Astrocyte of the spinal cord (primary cell): ENCODE results near the gene RBM6.
"Not testable (repeated sequence)": the region's sequence is repeated elsewhere in the genome, so short reads cannot be mapped to it uniquely, and the experiment has no call there.

Experiments
- DNase-seq: peaks from one replicate; pipeline ENCODE4 v3.0.0; 2011; ENCODE audit warnings: low read depth, low spot score
- H3K4me3 ChIP-seq: 2 replicates; pipeline ENCODE4 v1.5.1; 2011; ENCODE audit warnings: low read depth, mild to moderate bottlenecking, low read length, moderate library complexity
- in situ Hi-C: cut with HindIII; loops from 2 replicates; pipeline ENCODE4 v1.10.0; 2017; ENCODE audit warnings: low sequenced_read_pairs
- TF ChIP-seq, protein P1 (sequence below): IDR thresholded peaks from 2 replicates; pipeline ENCODE4 v1.5.1; 2012; ENCODE audit warnings: low read depth, mild to moderate bottlenecking, low read length, inconsistent platforms

Gene RBM6

GRCh38 chr3:49929291-49930167, 10.4 kb upstream of the RBM6 start, which contains the start of gene MON1A:
TSS of gene MON1A (minus strand) at chr3:49929811. CDS start at chr3:49913346, 16,465 bp downstream.
- TF ChIP-seq, protein P1, sequence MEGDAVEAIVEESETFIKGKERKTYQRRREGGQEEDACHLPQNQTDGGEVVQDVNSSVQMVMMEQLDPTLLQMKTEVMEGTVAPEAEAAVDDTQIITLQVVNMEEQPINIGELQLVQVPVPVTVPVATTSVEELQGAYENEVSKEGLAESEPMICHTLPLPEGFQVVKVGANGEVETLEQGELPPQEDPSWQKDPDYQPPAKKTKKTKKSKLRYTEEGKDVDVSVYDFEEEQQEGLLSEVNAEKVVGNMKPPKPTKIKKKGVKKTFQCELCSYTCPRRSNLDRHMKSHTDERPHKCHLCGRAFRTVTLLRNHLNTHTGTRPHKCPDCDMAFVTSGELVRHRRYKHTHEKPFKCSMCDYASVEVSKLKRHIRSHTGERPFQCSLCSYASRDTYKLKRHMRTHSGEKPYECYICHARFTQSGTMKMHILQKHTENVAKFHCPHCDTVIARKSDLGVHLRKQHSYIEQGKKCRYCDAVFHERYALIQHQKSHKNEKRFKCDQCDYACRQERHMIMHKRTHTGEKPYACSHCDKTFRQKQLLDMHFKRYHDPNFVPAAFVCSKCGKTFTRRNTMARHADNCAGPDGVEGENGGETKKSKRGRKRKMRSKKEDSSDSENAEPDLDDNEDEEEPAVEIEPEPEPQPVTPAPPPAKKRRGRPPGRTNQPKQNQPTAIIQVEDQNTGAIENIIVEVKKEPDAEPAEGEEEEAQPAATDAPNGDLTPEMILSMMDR = peak; percentile 41
- peak; percentile 86 for DNase-seq

DNA sequence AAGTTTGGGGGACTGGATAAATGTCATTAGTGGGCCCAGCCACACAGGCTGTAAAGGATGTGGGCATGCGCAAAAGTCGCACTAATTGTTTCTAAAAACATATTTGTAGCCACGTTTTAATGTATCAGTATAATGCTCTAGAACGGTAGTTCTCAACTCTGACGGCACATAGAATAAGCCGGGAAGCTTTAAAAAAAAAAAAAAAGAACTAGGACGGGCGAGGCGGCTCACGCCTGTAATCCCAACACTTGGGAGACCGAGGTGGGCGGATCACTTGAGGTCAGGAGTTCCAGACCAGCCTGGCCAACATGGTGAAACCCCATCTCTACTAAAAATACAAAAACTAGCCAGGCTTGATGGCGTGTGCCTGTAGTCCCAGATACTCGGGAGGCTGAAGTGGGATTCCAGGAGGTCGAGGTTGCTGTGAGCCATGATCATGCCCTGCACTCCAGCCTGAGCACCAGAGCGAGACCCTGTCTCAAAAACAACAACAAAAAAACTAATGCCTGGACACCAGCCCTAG, 9.7 kb upstream of the RBM6 start:
- no peak for DNase-seq
- peak overlapping the region; percentile 59 for H3K4me3 ChIP-seq
- in situ Hi-C loops = no loop called here
- TF ChIP-seq, protein P1 = no peak

More at GRCh38 chr3:49929291-49930167, 10.4 kb upstream of the RBM6 start, which contains the start of gene MON1A:
- peak within 1 kb of the TSS; percentile 59 for H3K4me3 ChIP-seq
- in situ Hi-C loops = no loop called here

DNA sequence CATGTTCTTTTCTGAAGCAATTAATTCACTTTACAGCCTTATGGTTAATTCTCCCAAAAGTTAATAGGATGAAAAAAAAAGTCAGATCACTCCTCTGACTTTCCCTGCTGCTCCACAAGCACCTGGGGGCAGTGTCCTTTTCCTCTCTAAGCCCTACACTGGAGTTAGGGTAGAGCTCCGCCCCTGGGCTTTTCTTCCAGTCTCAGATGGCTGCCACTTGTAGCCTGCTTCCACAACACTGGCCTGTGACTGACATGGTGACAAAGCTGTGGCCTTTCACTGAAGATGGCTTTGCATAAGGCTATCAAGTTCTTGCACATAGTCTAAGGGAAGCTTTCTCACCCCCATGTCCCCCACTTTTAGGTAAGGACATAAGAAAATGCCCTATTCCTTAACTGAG, 9.0 kb upstream of the RBM6 start:
- in situ Hi-C loops = no loop called here
- H3K4me3 ChIP-seq = no peak overlapping the region

DNA sequence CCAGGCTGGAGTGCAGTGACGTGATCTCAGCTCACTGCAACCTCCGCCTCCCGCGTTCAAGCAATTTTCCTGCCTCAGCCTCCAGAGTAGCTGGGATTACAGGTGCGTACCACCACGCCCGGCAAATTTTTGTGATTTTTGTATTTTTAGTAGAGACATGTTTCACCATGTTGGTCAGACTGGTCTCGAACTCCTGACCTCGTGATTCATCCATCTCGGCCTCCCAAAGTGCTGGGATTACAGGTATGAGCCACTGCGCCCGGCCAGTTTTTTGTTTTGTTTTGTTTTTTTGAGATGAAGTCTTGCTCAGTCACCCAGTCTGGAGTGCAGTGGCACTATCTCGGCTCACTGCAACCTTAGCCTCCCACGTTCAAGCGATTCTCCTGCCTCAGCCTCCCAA, 7.7 kb upstream of the RBM6 start:
- DNase-seq, H3K4me3 ChIP-seq, in situ Hi-C loops: not testable (repeated sequence)

More for the DNA sequence above, 9.0 kb upstream of the RBM6 start:
- TF ChIP-seq, protein P1 = no peak
- DNase-seq = no peak

GRCh38 chr3:49937090-49937489, 2.9 kb upstream of the RBM6 start:
- no peak for DNase-seq
- TF ChIP-seq, protein P1 = no peak
- no peak overlapping the region for H3K4me3 ChIP-seq
- in situ Hi-C loops = no loop called here

- TF ChIP-seq, protein P1 = no peak
- DNase-seq = no peak
- peak overlapping the region; percentile 87 for H3K4me3 ChIP-seq
- in situ Hi-C loops = no loop called here
Observed at GRCh38 chr3:49940667-49941249, 808 bp downstream of the RBM6 start.

DNA sequence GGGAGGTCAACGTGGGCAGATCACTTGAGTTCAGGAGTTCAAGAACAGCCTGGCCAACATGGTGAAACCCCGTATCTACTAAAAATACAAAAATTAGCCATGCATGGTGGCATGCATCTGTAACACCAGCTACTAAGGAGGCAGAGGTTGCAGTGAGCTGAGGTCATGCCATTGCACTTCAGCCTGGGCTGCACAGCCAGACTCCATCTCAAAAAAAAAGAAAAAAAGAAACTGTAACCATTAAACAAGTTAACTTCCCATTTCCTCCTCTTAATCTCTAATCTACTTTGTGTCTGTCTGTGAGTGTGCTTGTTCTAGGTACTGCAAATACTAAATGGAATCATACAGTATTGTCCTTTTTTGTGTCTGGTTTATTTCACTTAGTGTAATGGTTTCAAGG, 2.7 kb downstream of the RBM6 start:
- H3K4me3 ChIP-seq = no peak overlapping the region
- no peak for DNase-seq
- TF ChIP-seq, protein P1 = no peak
- in situ Hi-C loops = no loop called here
